ENCODE results near the gene NUP98.

DNA sequence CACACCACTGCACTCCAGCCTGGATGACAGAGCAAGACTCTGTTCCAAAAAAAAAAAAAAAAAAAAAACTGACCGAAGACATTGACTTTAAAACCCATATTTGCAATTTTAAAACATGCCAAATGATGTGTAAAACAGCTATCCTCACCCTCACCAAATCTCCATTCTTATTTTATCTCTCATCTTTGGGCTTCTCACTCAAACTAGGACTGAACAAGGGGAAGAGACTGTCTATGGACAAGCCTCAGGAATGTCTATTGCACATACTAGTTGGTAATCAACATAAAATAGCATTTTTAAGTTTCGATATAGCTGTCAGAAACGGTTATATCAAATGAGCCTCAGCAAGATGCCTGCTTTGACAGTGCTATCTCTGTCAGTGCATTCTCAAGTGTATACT, 118.3 kb downstream of the NUP98 start:
- TF ChIP-seq EZH2 (IDR thresholded peaks at IDR 0.05) (no peak), POLR2AphosphoS5 (IDR thresholded peaks at IDR 0.05; ENCODE audit: borderline replicate concordance, low read depth, low read length) (no peak)

All from SK-N-MC (cell line).